ENCODE measurements around the gene PRSS12.

GRCh38 chr4:118322831-118323502 is 29.8 kb downstream of the PRSS12 start:
- no peak for TF ChIP-seq CTCF (IDR thresholded peaks at IDR 0.05)
- TF ChIP-seq POLR2AphosphoS5 (IDR thresholded peaks at IDR 0.05; ENCODE audit: low read depth, low read length): no peak
- no peak for TF ChIP-seq REST (IDR thresholded peaks at IDR 0.05; ENCODE audit: insufficient read depth in 1 of 2, low read depth in 2 of 2, low read length in 1 of 2)
